HG03354 (cell line): ENCODE measurements around the gene TNFRSF1B.
"Not testable (repeated sequence)": the region's sequence is repeated elsewhere in the genome, so short reads cannot be mapped to it uniquely, and the experiment has no call there.

Experiments used
- ATAC-seq: cut with Tn5 transposase; IDR thresholded peaks from one replicate; pipeline ENCODE4 v1.9.1; 2021; ENCODE audit warnings: mild to moderate bottlenecking; ENCODE audit not compliant: unreplicated experiment, poor library complexity, severe bottlenecking

TNFRSF1B gene

GRCh38 chr1:12206238-12206637, 39.4 kb downstream of the TNFRSF1B start:
- ATAC-seq = no peak

- no peak for ATAC-seq
Observed at GRCh38 chr1:12206792-12207424, 40.1 kb downstream of the TNFRSF1B start.

- ATAC-seq = no peak
Observed at GRCh38 chr1:12208271-12208670, 41.5 kb downstream of the TNFRSF1B start.

GRCh38 chr1:12208764-12209494, 42.1 kb downstream of the TNFRSF1B start:
- ATAC-seq = peak; percentile 71

- no peak for ATAC-seq
Observed at GRCh38 chr1:12209495-12209832, 42.7 kb downstream of the TNFRSF1B start.

GRCh38 chr1:12215118-12215961, 48.5 kb downstream of the TNFRSF1B start:
- ATAC-seq = no peak

- no peak for ATAC-seq
Observed at GRCh38 chr1:12219800-12220199, 53.0 kb downstream of the TNFRSF1B start.

- no peak for ATAC-seq
Observed at GRCh38 chr1:12220890-12221289, 54.1 kb downstream of the TNFRSF1B start.

- not testable (repeated sequence) for ATAC-seq
Observed at GRCh38 chr1:12222700-12223099, 55.9 kb downstream of the TNFRSF1B start.

GRCh38 chr1:12224092-12224491, 57.3 kb downstream of the TNFRSF1B start:
- not testable (repeated sequence) for ATAC-seq

GRCh38 chr1:12228979-12229378, 62.2 kb downstream of the TNFRSF1B start:
- ATAC-seq = no peak

- peak; percentile 4 for ATAC-seq
Observed at GRCh38 chr1:12229386-12229834, 62.6 kb downstream of the TNFRSF1B start.

- peak; percentile 83 for ATAC-seq
Observed at GRCh38 chr1:12229835-12230548, 63.2 kb downstream of the TNFRSF1B start, which contains the start of gene VPS13D. VPS13D (plus strand) TSS chr1:12230030; CDS start chr1:12234267, 4,237 bp downstream.

- ATAC-seq = peak; percentile 22
Observed at GRCh38 chr1:12230549-12231275, 63.9 kb downstream of the TNFRSF1B start.

- ATAC-seq = no peak
Observed at GRCh38 chr1:12231276-12231595, 64.4 kb downstream of the TNFRSF1B start.

- no peak for ATAC-seq
Observed at GRCh38 chr1:12232221-12232620, 65.4 kb downstream of the TNFRSF1B start.

GRCh38 chr1:12244078-12244477, 77.3 kb downstream of the TNFRSF1B start:
- no peak for ATAC-seq

- ATAC-seq = no peak
Observed at GRCh38 chr1:12244585-12244984, 77.8 kb downstream of the TNFRSF1B start.

GRCh38 chr1:12245116-12245515, 78.3 kb downstream of the TNFRSF1B start:
- no peak for ATAC-seq
